Measurements from ENCODE around the gene ART1.

The ART1 gene

GRCh38 chr11:3666023-3666530, 21.1 kb downstream of the ART1 start:
- DNase-seq, result no peak
- Mint-ChIP-seq H3K27ac (no peak overlapping the region), H3K27me3 (no peaks in the 10 kb centered on the region), H3K4me1 (no peaks in the 10 kb centered on the region), H3K36me3 (peaks cover 22% of the 10 kb centered on the region), H3K4me3 (no peak overlapping the region), H3K9me3 (no peaks in the 10 kb centered on the region)
- CTCF ChIA-PET, result no interaction called here

DNA sequence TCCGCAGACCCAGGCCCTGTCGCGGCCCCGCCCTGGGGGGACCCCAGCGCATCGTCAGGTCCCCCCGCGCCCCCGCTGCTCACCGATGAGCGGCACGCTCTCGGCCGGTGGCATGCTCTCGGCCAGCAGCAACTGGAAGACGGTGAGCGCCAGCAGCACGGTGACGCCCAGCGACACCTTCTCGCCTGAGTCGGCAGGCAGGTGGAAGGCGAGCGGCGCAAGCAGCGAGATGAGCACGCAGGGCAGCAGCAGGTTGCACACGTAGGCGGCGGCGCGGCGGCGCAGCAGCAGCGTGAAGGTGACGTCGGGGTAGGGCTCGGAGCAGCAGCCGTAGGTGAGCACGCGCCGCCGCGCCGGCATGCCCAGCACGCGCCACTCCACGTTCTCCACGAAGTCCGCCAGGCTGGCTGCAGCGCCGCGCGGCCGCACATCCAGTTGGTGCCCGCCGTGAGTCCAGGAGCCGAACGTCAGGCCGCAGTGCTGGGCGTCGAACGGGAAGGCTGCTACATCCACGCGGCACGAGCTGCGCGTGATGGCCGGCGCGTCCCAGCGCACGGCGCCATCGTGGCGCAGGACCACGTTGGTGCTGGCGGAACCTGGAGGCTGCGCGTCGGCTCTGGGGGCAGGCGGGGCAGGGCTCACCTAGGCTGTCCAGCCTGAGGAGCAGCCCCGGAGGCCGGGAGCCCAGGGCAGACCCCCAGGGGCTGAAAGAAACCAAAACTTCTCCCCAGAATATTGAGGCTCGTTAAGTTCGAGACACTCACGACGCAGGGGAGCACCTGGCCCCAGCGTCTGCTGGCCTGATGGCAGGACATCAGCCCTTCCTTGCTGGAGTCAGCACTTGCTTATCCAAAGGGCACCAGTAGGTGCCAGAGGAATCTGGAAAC, 22.5 kb downstream of the ART1 start:
- H3K27me3 Mint-ChIP-seq, result no peaks in the 10 kb centered on the region
- H3K36me3 Mint-ChIP-seq, result peaks cover 27% of the 10 kb centered on the region
- H3K9me3 Mint-ChIP-seq, result no peaks in the 10 kb centered on the region
- no peak overlapping the region for H3K27ac Mint-ChIP-seq
- DNase-seq, result no peak
- H3K4me1 Mint-ChIP-seq, result no peaks in the 10 kb centered on the region
- CTCF ChIA-PET, result interaction anchor here (0.7 kb wide), 1 partner anchor 158 kb away, joined by 3 read pairs; no protein-coding TSS in a partner anchor
- no peak overlapping the region for H3K4me3 Mint-ChIP-seq

GRCh38 chr11:3669128-3669527, 24.2 kb downstream of the ART1 start:
- no peaks in the 10 kb centered on the region for H3K27me3 Mint-ChIP-seq
- no peak for DNase-seq
- peak overlapping the region; percentile 73 for H3K27ac Mint-ChIP-seq
- no peaks in the 10 kb centered on the region for H3K4me1 Mint-ChIP-seq
- H3K9me3 Mint-ChIP-seq, result no peaks in the 10 kb centered on the region
- H3K36me3 Mint-ChIP-seq, result peaks cover 29% of the 10 kb centered on the region
- no peak overlapping the region for H3K4me3 Mint-ChIP-seq
- CTCF ChIA-PET, result interaction anchor here (0.9 to 1.5 kb wide), 2 partner anchors 61 to 140 kb away, joined by 3 read pairs; no protein-coding TSS in a partner anchor

- Mint-ChIP-seq H3K4me1 (no peaks in the 10 kb centered on the region), H3K9me3 (no peaks in the 10 kb centered on the region), H3K27me3 (no peaks in the 10 kb centered on the region), H3K4me3 (no peak overlapping the region), H3K36me3 (peaks cover 36% of the 10 kb centered on the region), H3K27ac (no peak overlapping the region)
- no peak for DNase-seq
- CTCF ChIA-PET, result interaction anchor here (1.5 kb wide), 1 partner anchor 140 kb away, joined by 3 read pairs; no protein-coding TSS in a partner anchor
Observed at GRCh38 chr11:3669742-3670183, 24.8 kb downstream of the ART1 start.

DNA sequence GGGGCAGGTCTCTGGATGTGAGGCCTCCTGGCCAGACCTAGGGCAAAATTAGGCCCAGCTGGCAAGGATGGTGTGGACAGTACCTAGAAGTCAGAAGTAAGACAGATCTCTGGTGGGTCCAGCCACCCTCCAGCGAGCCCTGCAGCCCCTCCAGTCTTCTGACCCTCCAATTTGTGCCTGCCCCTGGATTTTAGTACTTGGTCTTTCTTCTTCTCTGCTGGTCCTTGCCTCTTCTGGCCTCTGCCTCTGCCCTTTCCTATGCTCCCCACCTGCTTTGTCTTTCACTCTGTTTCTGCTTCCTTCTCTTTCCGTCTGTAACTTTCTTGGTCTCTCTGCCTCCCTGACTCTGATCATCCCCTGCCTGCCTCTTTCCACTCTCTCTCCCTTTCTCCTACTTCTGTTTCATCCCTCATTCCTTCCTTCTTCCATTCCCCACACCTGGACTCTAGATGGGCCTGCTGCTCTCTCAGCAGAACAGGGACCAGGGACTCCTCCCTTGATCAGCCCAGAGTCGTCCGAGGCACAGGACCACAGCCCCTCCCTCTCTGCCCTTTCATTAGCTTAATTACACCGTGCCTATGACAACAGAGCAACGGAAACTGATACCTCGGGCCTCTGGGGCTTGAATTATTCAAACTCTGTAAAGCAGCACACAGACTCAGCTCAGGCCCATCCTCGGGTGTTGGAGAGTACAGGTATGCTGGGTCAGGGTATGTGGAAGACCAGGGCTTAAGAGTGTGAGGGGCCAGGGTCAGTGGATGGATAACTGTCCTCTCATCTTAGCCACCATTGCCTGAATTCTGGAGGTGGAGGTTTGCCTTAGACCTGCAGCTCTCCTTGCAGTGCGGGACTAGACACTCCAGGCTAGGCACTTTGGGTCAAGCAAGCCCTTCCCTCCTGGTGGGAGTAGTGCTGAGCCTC, 26.7 kb downstream of the ART1 start, which contains the start of gene CHRNA10:
TSS of gene CHRNA10 (minus strand) at position 51 of the 921 bp plus-strand sequence. CDS start 72 bp downstream, outside the sequence.
- no peak for DNase-seq
- H3K4me1 Mint-ChIP-seq, result no peaks in the 10 kb centered on the region
- no peak within 1 kb of the TSS for H3K4me3 Mint-ChIP-seq
- CTCF ChIA-PET, result no interaction called here
- H3K36me3 Mint-ChIP-seq, result peaks cover 48% of the 10 kb centered on the region
- no peaks in the 10 kb centered on the region for H3K9me3 Mint-ChIP-seq
- no peaks in the 10 kb centered on the region for H3K27me3 Mint-ChIP-seq
- peak within 1 kb of the TSS; percentile 81 for H3K27ac Mint-ChIP-seq

DNA sequence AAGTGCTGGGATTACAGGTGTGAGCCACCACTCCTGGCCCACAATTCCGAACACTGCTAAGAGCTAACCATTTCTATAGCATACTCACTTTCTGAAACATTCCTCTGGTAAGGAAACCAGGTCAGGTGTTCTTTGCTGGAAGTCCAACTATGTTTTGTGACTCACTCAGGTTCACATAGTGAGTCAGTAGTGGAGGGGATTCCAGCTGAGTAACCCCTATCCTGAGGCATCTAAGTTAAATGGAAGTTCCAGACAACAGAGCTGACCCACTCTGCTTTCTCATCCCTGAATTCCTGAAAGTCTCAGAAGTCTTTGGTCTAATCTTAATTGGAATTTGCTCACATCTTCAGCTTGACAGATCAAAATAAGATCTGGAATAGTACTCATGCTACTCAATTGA, 29.3 kb downstream of the ART1 start:
- DNase-seq, result no peak
- Mint-ChIP-seq H3K4me3 (no peak overlapping the region), H3K4me1 (no peaks in the 10 kb centered on the region), H3K36me3 (peaks cover 59% of the 10 kb centered on the region), H3K27me3 (no peaks in the 10 kb centered on the region), H3K27ac (no peak overlapping the region), H3K9me3 (no peaks in the 10 kb centered on the region)
- CTCF ChIA-PET, result interaction anchor here (0.7 kb wide), 1 partner anchor 135 kb away, joined by 3 read pairs; no protein-coding TSS in a partner anchor

DNA sequence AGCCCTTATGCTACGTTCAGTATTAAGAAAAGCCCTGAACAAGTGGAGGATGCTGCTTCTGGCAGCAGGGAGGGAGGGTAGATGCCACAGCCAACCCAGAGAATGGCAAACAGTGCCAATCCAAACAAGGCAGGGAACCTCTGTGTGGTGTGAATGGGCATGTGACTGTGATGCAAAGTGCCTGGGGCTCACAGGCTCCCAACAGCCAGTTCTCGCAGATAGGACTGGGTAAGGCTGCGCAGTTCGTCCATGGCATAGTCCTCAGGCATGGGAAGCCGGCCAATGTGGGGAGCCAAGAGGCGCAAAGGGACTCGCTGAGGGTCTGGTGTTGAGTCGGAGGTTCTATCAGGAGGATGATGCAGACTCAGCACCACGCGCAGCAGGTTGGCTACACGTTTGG, 31.0 kb downstream of the ART1 start:
- no peak overlapping the region for H3K27ac Mint-ChIP-seq
- no peaks in the 10 kb centered on the region for H3K27me3 Mint-ChIP-seq

GRCh38 chr11:3679077-3679476, 34.1 kb downstream of the ART1 start:
- CTCF ChIA-PET, result no interaction called here
- H3K27me3 Mint-ChIP-seq, result no peaks in the 10 kb centered on the region
- H3K4me1 Mint-ChIP-seq, result peaks cover 18% of the 10 kb centered on the region
- DNase-seq, result no peak
- H3K27ac Mint-ChIP-seq, result no peak overlapping the region
- H3K36me3 Mint-ChIP-seq, result peaks cover 68% of the 10 kb centered on the region
- H3K4me3 Mint-ChIP-seq, result no peak overlapping the region
- H3K9me3 Mint-ChIP-seq, result no peaks in the 10 kb centered on the region

More for the DNA sequence above, 31.0 kb downstream of the ART1 start:
- no peak overlapping the region for H3K4me3 Mint-ChIP-seq
- no peaks in the 10 kb centered on the region for H3K9me3 Mint-ChIP-seq
- H3K4me1 Mint-ChIP-seq, result no peaks in the 10 kb centered on the region
- peaks cover 61% of the 10 kb centered on the region for H3K36me3 Mint-ChIP-seq
- no peak for DNase-seq
- CTCF ChIA-PET, result no interaction called here

- DNase-seq, result no peak
- peaks cover 66% of the 10 kb centered on the region for H3K36me3 Mint-ChIP-seq
- CTCF ChIA-PET, result interaction anchor here (0.6 to 4.3 kb wide), 4 partner anchors 35 to 356 kb away, joined by 3 to 26 read pairs (median 3); partner anchors contain the start of gene PGAP2
- H3K4me1 Mint-ChIP-seq, result peaks cover 18% of the 10 kb centered on the region
- H3K27me3 Mint-ChIP-seq, result no peaks in the 10 kb centered on the region
- H3K4me3 Mint-ChIP-seq, result no peak overlapping the region
- H3K9me3 Mint-ChIP-seq, result no peaks in the 10 kb centered on the region
- H3K27ac Mint-ChIP-seq, result no peak overlapping the region
Observed at GRCh38 chr11:3683039-3683438, 38.1 kb downstream of the ART1 start.

DNA sequence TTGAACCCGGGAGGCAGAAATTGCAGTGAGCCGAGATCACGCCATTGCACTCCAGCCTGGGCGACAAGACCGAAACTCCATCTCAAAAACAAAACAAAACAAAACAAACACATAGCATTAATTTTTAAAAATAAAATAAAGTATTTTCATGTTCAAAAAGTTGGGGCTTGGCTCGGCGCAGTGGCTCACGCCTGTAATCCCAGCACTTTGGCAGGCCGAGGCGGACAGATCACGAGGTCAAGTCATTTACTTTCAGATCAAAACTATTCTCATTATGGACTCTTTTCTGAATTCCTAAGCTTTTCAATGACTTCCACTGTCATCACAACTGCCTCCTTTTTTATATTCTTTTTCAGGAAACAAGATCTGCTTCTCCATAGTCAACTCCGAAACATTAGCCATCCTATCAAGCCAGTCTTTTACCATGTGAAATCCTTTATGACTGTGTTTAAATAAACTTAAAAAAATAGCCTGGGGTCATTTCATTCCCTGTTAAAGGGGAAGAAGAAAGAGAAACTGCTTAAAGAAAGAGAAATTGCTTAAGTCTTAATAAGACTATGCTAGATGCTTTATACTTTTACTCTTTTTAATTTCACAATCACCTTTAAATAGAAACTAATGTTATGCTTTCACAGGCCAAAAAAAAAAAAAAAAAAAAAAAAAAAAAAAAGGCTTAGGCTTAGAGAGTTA, 39.3 kb downstream of the ART1 start:
- Mint-ChIP-seq H3K4me3 (no peak overlapping the region), H3K36me3 (peaks cover 65% of the 10 kb centered on the region), H3K9me3 (no peaks in the 10 kb centered on the region), H3K27me3 (no peaks in the 10 kb centered on the region), H3K4me1 (peaks cover 18% of the 10 kb centered on the region), H3K27ac (no peak overlapping the region)
- no peak for DNase-seq
- CTCF ChIA-PET, result interaction anchor here (0.6 to 4.3 kb wide), 3 partner anchors 46 to 633 kb away, joined by 3 to 26 read pairs (median 3); partner anchors contain the start of gene PGAP2

- Mint-ChIP-seq H3K4me1 (peaks cover 18% of the 10 kb centered on the region), H3K36me3 (peaks cover 61% of the 10 kb centered on the region), H3K27ac (no peak overlapping the region), H3K27me3 (no peaks in the 10 kb centered on the region), H3K9me3 (no peaks in the 10 kb centered on the region), H3K4me3 (no peak overlapping the region)
- CTCF ChIA-PET, result interaction anchor here (0.6 to 4.3 kb wide), 3 partner anchors 45 to 633 kb away, joined by 3 to 26 read pairs (median 3); partner anchors contain the start of gene PGAP2
- no peak for DNase-seq
Observed at GRCh38 chr11:3684819-3685172, 39.9 kb downstream of the ART1 start.

GRCh38 chr11:3685923-3686322, 41.0 kb downstream of the ART1 start:
- Mint-ChIP-seq H3K4me1 (peaks cover 18% of the 10 kb centered on the region), H3K4me3 (no peak overlapping the region), H3K9me3 (no peaks in the 10 kb centered on the region), H3K36me3 (peaks cover 59% of the 10 kb centered on the region), H3K27me3 (no peaks in the 10 kb centered on the region), H3K27ac (no peak overlapping the region)
- DNase-seq, result no peak
- CTCF ChIA-PET, result interaction anchor here (1.1 kb wide), 1 partner anchor 122 kb away, joined by 3 read pairs; the partner anchor contains the start of gene PGAP2

GRCh38 chr11:3686751-3687150, 41.8 kb downstream of the ART1 start:
- H3K27ac Mint-ChIP-seq, result no peak overlapping the region
- no peaks in the 10 kb centered on the region for H3K9me3 Mint-ChIP-seq
- H3K4me3 Mint-ChIP-seq, result no peak overlapping the region
- H3K4me1 Mint-ChIP-seq, result peaks cover 13% of the 10 kb centered on the region
- no peaks in the 10 kb centered on the region for H3K27me3 Mint-ChIP-seq
- no peak for DNase-seq
- CTCF ChIA-PET, result interaction anchor here (1.1 kb wide), 1 partner anchor 121 kb away, joined by 3 read pairs; the partner anchor contains the start of gene PGAP2
- H3K36me3 Mint-ChIP-seq, result peaks cover 53% of the 10 kb centered on the region
